Rectal smooth muscle tissue (tissue), 1 donor: ENCODE results near the gene TCERG1.
"Not testable (repeated sequence)": the region's sequence is repeated elsewhere in the genome, so short reads cannot be mapped to it uniquely, and the experiment has no call there.

Experiments used
- H3K27ac ChIP-seq: one replicate; pipeline ENCODE4 v1.7.0; 2013; ENCODE audit warnings: low read depth, low read length, inconsistent platforms
- H3K27me3 ChIP-seq: one replicate; pipeline ENCODE4 v1.7.0; 2013; ENCODE audit warnings: low read length; ENCODE audit not compliant: control insufficient read depth, insufficient read depth
- H3K36me3 ChIP-seq: one replicate; pipeline ENCODE4 v1.7.0; 2013; ENCODE audit warnings: low read length; ENCODE audit not compliant: control insufficient read depth, insufficient read depth
- H3K4me1 ChIP-seq: one replicate; pipeline ENCODE4 v1.7.0; 2013; ENCODE audit warnings: low read length; ENCODE audit not compliant: control insufficient read depth, insufficient read depth
- H3K4me3 ChIP-seq: one replicate; pipeline ENCODE4 v1.7.0; 2013; ENCODE audit warnings: low read length
- H3K9ac ChIP-seq: one replicate; pipeline ENCODE4 v1.7.0; 2013; ENCODE audit warnings: low read length

The TCERG1 gene

DNA sequence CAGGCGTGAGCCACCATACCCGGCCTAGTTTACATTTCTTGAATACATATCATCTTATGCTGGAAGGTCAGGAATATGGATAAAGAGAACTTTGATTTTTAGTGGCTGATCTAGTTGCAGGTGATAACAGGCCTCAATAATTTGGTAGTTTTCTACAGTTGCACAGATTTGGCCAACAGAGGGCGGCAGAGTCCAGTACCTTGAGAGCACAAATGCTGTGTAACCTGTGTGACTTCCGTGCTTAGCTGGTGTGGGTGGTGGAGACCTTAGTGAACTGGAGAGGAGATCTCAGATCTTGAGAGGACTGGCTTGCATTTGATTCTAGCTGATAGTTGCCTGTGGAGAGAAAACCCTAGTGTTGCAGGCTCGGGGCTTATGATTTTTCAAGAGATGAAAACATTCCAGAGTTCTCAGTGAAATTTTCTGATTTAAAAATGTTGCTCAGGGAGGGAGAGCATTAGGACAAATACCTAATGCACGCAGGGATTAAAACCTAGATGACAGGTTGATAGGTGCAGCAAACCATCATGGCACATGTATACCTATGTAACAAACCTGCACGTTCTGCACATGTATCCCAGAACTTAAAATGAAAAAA, 86.2 kb downstream of the TCERG1 start:
- no peak overlapping the region for H3K4me3 ChIP-seq
- H3K4me1 ChIP-seq, result no peaks in the 10 kb centered on the region
- H3K27me3 ChIP-seq, result no peaks in the 10 kb centered on the region
- no peak overlapping the region for H3K9ac ChIP-seq
- no peak overlapping the region for H3K27ac ChIP-seq
- no peaks in the 10 kb centered on the region for H3K36me3 ChIP-seq

DNA sequence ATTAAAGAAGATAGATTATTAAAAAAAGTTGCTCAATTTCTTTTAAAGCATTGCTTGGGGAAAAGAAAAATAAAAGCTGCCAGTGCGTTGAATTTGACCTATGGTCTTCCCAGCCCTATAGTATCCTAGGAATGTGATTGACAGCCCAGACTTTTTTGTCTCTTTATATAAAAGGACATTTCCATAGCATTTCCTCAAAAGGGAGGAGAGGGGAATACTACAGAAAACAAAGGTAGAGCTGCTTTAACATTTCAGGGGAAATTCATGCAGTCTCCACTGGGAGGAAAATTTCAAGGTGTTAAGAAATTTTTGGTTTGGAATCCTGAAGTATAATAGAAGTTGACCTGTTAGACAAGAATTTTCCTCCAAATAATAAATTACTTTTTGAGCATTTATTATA, 86.7 kb downstream of the TCERG1 start:
- H3K27me3 ChIP-seq, result no peaks in the 10 kb centered on the region
- H3K27ac ChIP-seq, result no peak overlapping the region
- no peaks in the 10 kb centered on the region for H3K36me3 ChIP-seq
- H3K4me1 ChIP-seq, result no peaks in the 10 kb centered on the region
- H3K4me3 ChIP-seq, result no peak overlapping the region
- no peak overlapping the region for H3K9ac ChIP-seq

DNA sequence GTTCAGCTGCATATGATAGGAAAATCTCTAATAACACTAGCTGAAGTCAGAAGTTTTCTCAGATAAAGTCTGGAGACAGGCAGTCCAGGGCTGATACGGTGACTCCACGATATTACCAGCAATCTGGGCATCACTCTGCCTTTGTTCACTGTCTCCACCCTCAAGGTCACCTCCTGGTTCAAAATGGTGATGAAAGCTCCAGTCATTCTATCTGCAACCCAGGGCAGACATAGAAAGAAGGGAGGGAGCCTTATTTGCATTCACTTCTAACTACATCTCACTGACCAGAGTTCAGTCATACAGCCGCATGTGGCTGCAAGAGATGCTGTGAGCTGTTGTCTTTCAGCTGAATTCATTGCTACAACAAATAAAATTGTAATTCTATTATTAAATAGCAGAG, 91.3 kb downstream of the TCERG1 start:
- Histone ChIP-seq H3K9ac (no peak overlapping the region), H3K36me3 (no peaks in the 10 kb centered on the region), H3K27me3 (no peaks in the 10 kb centered on the region), H3K27ac (no peak overlapping the region), H3K4me3 (no peak overlapping the region), H3K4me1 (no peaks in the 10 kb centered on the region)

DNA sequence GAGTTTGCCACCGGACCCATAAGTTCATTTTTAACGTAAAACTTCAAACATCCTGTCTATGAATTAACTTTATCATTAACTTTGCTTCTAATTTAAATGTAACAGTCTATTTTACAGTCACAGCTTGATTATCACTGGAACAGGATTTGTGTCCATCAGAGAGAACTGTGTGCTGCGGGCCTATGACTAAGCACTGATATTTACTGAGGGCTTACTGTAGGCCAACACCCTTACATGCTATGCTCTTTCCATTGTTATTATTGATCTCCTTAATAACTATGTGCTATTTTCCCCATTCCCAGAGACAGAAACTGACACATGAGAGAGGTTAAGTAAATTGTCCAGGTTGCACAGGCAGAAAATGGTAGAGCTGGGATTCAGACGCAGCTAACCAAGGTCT, 92.8 kb downstream of the TCERG1 start:
- no peak overlapping the region for H3K27ac ChIP-seq
- no peaks in the 10 kb centered on the region for H3K27me3 ChIP-seq
- no peaks in the 10 kb centered on the region for H3K4me1 ChIP-seq
- H3K9ac ChIP-seq, result no peak overlapping the region
- H3K4me3 ChIP-seq, result no peak overlapping the region
- no peaks in the 10 kb centered on the region for H3K36me3 ChIP-seq

DNA sequence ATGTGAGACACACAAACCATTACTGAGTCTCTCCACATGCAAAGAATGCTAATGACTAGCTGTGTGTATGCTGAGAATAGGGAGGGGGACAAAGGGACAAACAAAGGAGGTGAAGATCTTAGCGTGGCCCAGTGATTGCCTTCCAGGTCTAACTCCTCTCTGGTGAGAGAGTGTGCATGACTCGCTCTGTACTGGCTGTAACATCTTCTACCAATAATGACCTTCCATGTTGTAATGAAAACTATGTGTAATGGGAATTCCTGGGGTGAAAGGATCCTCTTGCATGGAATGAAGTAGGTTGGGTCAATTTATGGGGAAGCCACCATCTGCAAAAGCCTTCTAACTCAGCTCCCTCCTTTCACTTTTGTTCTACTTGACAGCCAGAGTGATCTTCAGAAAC, 93.3 kb downstream of the TCERG1 start:
- Histone ChIP-seq H3K27me3 (no peaks in the 10 kb centered on the region), H3K9ac (no peak overlapping the region), H3K4me3 (no peak overlapping the region), H3K27ac (no peak overlapping the region), H3K4me1 (no peaks in the 10 kb centered on the region), H3K36me3 (no peaks in the 10 kb centered on the region)

DNA sequence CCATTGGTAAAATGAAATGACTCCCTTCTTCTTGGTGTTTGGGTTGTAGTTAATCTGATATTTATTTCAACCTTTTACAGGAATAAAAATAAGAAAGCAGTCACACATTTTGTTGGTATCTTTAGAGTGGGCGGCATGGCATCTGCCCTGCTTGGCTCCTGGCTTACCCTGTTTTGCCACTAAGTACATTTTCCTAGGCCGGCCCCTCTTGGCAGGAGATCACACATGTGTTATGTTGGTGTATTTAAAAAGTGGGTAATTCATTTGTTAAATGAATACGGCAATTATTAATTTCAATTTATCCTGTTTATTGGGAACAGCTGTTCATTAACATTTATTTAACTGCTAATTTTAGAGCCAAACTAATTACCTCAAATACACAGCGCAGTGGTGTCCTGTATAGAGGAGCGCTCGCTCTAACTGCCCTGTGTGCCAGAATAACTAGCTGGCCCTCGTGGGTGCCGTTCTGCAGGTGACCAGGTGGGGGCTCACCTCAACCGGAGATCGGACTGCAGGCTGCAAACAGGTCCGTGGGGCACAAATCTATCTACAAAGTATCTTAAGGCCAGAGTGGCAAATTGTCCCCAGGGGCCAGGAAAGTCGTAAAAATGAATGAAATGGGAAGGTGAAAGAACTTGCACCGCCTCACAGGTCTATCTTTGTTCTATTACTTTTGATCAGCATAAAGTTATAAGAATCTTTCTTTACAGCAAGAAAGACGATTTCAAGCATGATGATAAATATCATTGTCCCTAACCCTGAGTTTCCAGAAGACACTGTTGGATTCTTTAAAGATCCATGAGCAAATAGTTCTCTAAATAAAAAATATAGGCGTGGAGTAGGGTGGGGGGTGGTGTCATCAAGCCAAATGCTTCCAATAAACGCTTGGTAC, 95.1 kb downstream of the TCERG1 start:
- H3K4me3 ChIP-seq, result no peak overlapping the region
- no peak overlapping the region for H3K27ac ChIP-seq
- H3K9ac ChIP-seq, result no peak overlapping the region
- H3K4me1 ChIP-seq, result no peaks in the 10 kb centered on the region
- H3K27me3 ChIP-seq, result no peaks in the 10 kb centered on the region
- H3K36me3 ChIP-seq, result no peaks in the 10 kb centered on the region

DNA sequence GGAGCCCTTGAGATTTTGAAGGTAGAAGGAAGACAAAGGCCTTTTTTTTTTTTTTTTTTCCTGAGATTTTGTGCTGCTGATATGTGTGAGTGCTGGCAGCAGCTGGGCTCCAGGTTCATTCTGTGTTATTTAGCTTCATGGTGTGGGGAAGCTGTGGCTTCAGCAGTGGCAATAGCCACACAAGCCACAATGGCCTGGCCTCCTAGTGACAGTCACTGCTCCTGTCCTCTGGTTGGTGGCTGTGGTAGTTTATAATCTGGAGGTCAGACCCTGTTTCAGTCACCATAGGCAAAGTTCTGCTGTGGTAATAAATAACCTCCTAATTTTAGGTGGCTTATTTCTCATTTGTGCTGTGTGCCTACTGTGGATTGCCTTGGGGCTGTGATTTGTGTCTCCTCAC, 97.1 kb downstream of the TCERG1 start:
- no peak overlapping the region for H3K27ac ChIP-seq
- H3K4me3 ChIP-seq, result no peak overlapping the region
- H3K9ac ChIP-seq, result no peak overlapping the region
- no peaks in the 10 kb centered on the region for H3K27me3 ChIP-seq
- H3K36me3 ChIP-seq, result no peaks in the 10 kb centered on the region
- no peaks in the 10 kb centered on the region for H3K4me1 ChIP-seq

DNA sequence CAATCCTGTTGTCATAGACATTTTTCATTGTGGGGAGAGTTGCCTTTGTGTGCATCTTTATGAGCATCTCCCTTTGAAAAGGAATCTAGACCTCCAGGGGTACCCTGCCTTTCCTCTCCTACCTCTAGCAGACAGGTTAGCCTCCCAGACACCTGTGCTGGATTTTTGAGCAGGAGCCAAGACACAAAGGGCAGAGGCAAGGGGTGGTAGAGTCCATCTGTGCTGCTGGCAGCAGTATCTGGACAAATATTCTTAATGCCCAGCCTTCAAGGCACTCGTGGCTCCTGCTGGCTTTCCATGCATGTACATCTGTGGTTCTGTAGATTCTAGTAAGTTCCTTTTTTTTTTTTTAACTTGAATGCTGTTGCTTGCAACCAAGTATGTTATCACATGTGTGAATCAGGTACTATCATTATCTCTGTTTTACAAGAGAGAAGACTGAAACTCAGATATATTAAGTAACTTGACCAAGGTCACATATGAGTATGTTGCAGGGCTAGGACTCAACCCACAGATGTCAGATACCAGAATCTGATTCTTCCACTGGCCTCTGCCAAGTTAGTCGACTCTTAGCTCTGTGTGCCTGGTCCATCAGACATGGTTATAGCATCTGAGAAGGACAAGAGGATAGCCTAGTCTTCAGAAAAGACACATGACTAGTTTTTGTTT, 101.8 kb downstream of the TCERG1 start:
- Histone ChIP-seq H3K4me1 (no peaks in the 10 kb centered on the region), H3K27me3 (no peaks in the 10 kb centered on the region), H3K4me3 (no peak overlapping the region), H3K36me3 (no peaks in the 10 kb centered on the region), H3K9ac (no peak overlapping the region), H3K27ac (no peak overlapping the region)

DNA sequence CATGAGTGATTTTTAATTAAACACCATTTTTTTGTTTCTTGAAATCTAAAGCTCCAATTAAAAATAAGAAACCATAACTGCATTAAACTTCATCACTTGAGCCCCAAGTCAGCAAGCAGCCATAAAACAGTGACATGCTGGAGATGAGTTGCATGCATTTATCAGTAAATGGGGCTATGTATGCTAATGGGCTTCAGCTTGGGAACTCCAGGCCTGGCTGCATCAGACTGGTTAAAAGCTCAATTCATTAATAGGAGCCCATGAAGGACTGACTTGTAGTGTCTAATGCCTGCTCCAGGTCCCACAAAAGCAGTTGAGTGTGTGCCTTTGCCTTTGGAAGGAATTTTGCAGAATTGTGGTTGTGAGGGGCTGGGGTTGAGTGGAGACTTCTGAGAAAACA, 102.5 kb downstream of the TCERG1 start:
- no peaks in the 10 kb centered on the region for H3K27me3 ChIP-seq
- no peak overlapping the region for H3K27ac ChIP-seq
- H3K4me1 ChIP-seq, result no peaks in the 10 kb centered on the region
- H3K4me3 ChIP-seq, result no peak overlapping the region
- no peak overlapping the region for H3K9ac ChIP-seq
- H3K36me3 ChIP-seq, result no peaks in the 10 kb centered on the region

DNA sequence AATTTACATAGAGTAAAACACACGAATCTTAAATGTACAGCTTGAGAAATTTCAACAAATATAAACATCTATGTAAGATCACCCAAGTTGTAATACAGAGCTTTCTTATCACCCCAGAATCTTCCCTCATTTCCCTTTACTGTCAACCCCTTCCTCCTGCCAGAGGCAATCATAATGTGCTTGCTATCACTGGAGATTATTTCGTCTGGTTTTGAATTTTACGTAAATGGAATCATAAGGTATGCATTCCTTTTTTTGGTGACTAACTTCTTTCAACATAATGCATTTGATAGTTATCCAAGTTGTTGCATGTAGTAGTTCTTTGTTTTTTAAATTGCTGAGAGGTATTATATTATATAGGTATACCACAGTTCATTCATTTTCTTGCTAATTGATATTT, 106.3 kb downstream of the TCERG1 start:
- no peak overlapping the region for H3K4me3 ChIP-seq
- H3K9ac ChIP-seq, result no peak overlapping the region
- H3K27me3 ChIP-seq, result no peaks in the 10 kb centered on the region
- no peaks in the 10 kb centered on the region for H3K36me3 ChIP-seq
- H3K27ac ChIP-seq, result no peak overlapping the region
- H3K4me1 ChIP-seq, result no peaks in the 10 kb centered on the region

DNA sequence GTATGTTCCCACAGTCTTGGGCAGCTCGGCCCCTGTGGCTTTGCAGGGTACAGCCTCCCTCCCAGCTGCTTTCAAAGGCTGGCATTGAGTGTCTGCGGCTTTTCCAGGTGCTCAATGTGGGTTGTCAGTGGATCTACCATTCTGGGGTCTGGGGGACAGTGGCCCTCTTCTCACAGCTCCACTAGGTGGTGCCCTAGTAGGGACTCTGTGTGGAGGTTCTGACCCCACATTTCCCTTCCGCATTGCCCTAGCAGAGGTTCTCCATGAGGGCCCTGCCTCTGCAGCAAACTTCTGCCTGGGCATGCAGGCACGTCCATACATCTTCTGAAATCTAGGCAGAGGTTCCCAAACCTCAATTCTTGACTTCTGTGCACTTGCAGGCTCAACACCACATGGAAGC, 109.8 kb downstream of the TCERG1 start:
- H3K36me3 ChIP-seq, H3K4me1 ChIP-seq, H3K27ac ChIP-seq, H3K4me3 ChIP-seq, H3K27me3 ChIP-seq, H3K9ac ChIP-seq: not testable (repeated sequence)

DNA sequence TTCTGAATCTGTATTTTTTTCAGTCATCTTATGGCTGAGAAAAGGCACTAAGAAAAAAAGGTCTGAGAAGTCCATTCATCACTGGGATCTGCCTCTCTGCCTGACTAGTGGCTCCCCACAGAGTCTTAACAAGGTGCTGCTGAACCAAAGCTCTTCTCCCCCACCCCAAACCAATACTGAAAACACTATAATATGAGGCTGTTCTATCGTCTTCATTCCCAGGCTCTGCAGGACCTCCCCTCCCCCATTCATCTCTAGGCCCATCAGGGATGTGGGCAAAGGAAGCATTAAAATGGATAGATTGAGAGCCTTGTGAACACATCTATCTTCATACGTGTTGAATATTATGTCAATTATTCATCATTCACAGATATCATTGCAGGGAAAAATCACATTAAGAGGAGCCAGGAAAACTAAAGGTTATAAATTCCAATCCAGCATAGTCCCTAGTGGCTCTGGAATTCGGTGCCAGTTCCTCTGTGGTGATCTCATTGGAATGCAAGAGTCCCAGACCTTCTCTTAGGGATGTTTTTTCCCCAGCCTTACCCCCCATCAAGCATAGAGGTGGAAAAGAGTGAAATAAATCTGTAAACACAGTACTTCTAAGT, 113.2 kb downstream of the TCERG1 start:
- Histone ChIP-seq H3K9ac (no peak overlapping the region), H3K36me3 (no peaks in the 10 kb centered on the region), H3K4me1 (no peaks in the 10 kb centered on the region), H3K27ac (no peak overlapping the region), H3K4me3 (no peak overlapping the region), H3K27me3 (no peaks in the 10 kb centered on the region)
